GM21529 (cell line): ENCODE measurements around the gene NIN.
A peak's percentile ranks its signal among the peaks of the same experiment; 100 is the strongest.

Source experiments
- ATAC-seq: cut with Tn5 transposase; IDR thresholded peaks from one replicate; pipeline ENCODE4 v1.9.1; 2021; ENCODE audit not compliant: unreplicated experiment

Gene NIN

DNA sequence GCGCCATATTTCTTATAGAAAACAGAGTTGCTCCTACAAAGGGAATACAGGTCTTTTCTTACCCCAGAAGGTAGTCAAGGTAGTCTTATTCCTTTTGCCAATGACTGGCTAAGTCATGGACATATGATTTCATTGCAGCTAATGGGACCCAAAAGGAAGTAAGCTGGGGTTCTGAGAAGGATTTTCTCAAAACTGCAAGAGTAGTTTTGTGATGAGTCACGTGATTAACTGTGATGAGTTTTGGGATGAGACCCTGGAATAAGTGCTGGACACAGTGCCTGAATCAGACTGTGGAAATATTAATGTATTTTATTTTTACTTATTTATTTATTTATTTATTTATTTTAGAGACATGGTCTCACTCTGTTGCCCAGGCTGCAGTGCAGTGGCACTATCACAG is 13.4 kb upstream of the NIN start:
- ATAC-seq, result no peak

DNA sequence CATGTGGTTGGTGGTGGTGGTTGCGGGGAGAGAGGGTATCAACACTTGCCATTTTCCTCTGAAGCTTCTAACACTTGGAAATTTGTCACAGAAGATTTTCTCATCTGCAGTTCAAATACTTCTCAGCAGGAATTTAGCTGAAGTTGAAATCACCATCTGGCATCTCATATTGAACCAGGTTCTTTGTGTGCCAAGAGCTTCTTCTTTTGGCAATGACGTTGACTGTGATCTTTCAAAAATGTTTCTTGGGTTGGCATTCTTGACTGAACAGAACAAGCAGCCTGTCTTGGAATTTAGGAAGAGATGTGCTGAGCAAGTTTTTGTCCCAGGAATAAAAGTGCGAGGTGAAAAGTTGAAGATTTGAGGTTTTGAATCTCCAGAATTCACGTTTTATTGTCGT is 8.7 kb upstream of the NIN start:
- no peak for ATAC-seq

DNA sequence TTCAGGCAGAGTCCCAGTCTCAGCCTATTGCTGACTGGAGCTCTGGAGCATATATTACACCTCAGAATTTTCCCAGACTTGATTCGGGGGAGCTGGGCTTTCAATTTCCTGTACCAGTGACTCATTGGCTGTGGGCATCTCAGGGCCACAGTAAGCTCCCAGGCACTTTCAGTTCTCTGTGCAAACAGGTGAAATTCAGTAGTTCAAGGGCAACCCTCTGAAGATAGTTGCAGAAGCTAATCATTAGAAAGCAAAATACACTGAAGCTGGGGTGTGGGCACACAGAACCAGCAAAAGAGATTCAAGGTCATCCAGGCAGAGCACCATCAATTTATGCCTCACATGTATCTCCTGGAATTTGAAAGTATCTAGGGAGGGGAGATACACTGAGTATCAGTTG is 8.1 kb upstream of the NIN start:
- no peak for ATAC-seq

DNA sequence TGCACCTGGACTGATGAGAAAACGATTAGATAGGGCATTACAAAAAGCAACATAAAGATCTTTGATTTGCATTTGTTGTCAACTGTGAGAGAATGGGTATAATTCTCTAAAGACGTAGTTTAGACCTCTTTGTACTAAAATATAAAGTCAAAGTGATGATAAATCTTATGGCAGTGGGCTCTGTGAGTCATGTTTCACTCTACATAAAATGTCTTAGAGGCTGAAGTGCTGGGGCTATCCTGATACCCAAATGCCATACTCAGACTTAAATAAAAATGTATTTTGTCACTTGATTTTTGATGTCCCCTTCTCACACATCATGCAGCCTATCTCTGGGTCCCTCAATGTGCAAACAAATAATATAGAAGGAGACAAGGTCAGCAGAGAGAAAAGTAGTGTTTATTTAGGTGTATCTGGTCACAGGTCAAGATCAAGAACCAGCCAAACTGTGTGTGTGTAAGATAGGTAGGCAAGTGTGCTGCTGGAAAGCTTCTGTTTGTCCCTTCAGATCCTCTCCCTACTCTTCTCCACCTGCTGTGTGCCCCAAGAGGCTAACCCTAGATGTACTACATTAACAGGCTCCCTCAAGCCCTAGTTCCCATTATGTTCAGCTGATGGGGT is 7.0 kb upstream of the NIN start:
- no peak for ATAC-seq

DNA sequence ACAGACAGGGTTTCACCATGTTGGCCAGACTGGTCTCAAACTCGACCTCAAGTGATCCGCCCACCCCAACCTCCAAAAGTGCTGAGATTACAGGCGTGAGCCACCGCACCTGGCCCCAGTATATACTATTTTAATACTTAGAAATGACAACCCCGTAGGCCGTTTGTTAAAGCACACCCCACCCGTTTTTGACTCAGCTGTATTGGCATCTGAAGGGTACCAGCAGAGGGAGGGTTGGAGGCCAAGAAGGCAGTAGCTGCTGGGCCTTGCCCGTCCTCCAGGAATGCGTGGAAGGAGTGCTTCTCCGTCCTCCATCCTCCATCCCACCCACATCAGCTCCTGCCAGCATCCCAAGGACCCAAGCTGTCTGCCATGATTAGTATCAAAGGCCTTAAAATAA is 6.3 kb upstream of the NIN start:
- no peak for ATAC-seq

DNA sequence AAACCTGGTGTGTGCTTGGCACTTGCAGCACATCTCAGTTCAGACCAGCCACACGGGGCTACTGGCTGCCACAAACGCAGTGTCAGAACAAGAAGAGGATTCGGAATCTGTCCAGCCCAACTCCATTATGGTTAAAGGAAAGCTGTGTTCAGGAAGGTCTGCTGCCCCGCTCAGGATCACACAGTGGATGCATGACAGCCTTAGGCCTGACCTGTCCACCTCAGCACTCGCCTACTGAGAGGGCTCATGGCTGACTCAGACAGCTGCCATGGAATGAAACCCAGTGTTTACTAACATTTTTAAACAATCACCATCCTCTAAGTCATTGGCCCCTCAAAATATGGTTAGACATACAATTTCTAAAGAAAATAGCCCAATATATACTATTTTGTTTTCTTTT is 5.6 kb upstream of the NIN start:
- no peak for ATAC-seq

DNA sequence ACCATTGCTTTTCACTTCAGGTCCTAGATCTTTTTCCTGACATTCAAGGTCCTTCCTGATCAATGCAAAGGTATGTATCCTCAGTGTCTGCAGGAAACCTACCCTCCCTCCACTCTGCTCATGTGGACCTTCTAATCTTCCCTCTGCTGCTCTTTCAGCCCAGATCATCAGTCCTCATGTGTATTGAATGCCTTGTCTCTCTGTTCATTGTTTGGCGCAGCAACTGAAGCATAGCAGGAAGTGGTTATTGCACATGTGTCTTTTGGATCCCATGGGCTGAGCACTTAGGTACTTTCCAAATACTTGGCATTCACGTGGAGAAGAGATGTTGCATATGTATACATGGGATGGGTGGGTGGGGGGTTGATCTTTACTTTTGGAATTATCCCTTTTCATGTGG is 4.3 kb upstream of the NIN start:
- peak; percentile 30 for ATAC-seq

DNA sequence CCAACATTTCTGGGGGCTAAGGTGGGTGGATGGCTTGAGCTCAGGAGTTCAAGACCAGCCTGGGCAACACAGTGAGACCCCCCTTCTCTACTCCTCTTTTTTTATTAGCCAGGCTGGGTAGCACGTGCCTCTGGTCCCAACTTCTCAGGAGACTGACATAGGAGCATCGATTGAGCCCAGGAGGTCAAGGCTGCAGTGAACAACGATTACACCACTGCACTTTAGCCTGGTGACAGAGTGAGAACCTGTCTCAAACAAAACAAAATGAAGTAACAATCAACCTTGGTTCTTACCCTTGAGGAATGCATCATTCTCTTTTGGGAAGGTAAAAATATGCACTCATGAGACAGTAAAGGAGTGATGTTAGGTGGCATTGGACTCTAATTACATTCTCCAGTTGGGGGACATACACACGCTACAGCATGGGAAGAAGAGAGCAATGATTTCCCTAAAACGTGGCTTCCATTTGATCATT is 3.9 kb upstream of the NIN start:
- ATAC-seq, result no peak

DNA sequence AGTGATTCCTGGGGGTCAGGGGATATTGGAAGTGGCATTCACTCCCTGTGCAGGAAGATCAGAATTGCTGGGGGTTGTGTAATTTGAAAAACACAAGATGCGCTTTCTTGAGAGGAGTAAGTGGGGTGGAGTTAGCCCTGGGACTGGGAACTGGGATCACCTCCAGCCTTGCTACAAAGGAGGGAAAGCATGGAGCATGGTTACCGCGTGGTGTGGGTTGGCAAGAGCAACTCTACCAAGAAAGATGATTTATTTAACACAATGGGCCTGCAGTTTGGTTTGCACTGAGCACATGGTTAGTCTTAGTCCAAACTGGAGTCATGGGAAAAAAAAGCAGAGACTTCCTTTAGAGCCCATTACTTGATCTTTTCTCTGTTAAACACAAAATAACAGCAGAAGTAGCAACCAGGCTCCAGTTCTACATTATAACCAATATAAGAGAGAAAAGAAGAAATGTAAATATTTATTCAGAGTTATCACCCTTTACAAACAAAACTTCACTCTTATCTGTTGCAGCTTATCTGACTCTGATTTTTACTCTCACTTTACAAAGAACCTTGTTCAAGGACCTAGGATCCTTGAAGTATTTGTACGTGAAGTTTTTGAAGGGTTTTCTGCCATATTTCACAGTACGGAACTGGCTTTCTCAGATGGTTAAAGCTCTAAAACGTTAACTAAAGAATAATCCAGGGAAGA is 2.1 kb upstream of the NIN start:
- ATAC-seq, result no peak

DNA sequence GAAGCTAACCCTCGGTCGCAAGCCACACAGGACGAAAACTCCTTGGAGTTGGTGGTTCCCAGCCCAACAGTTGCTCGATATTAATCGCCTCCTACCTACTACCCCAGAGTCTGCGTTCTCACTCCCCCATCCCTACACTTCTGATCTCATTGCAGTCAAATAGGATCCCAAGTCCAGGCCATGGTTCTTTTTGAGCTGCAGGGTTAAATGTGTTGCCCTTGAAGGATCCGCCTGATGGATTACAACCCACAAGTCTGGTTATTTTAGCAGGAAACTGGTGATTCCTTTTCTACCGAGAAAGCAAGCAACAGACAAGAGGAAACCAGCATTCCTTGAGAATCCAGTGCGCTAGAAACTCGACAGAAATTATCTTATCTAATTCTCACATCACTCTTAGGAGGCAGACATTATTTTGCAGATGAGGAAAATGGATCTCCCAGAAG is 785 bp upstream of the NIN start:
- no peak for ATAC-seq

DNA sequence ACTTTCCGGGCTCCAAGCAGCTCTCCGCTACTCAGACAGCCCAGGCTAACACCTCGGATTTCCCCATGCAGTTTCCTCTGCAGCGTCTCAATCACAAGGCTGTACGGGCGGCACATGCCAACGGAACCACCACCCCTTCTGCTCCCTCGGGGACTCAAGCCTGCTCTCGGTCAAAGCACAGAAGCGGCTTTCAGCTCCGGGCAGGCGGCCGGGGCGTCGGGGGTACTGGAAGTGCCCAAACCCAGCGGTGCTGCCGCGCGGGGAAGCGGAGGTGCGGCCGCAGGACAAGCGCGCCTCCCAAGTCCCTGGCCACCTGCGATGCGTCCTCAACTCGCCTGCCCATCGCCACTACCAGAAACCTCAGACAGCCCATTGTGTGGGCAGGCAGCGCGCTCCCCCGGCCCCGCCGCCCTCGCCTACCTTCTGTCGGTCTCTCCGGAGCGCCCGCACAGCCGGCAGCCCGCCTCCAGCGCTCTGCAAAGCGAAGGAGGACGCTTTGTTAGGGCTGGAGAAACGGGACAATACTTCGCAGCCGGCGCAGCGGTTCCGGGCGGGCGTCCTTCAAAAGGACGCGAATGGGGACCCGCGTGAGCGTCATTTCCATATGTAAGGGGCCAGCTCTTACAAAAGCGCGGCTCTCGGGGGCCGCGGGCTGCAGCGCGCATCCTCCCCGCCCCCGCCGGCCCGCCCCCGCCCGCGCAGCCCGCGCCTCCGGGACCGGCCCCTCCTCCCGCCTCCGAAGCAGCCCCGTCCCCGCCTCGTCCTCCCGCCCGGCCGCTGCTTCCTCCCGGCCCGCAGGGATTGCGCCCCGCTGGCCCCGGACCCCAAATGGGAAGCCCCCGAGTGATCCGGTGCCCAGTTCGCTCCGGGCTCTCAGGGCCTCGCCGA is 674 bp downstream of the NIN start:
- ATAC-seq, result peak; percentile 42

DNA sequence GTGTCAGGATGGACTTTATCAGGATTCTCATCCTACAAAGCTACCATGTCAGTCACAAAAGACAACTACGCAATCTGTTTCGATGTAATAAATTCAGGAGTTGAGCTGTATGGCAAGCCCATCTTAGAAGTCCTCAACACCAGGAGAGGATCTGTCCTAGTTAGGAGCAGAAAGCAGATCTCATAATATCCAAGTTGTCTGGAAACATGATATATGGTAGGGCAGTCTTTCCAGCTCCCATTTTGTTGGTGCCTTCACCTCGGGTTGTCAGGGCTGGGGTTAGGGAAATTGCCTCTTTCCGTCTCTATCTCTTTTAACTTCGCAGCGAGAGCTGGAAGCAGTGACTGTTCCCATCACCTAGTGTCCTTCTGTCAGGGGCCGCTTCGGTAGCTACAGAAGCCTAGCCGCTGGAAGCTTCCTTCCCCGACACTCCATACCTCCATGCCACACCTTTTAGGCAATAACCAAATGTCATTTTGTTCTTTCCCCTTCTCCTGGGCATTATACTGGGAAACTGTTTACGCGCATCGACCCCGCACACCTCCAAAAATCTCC is 1.4 kb downstream of the NIN start:
- no peak for ATAC-seq

DNA sequence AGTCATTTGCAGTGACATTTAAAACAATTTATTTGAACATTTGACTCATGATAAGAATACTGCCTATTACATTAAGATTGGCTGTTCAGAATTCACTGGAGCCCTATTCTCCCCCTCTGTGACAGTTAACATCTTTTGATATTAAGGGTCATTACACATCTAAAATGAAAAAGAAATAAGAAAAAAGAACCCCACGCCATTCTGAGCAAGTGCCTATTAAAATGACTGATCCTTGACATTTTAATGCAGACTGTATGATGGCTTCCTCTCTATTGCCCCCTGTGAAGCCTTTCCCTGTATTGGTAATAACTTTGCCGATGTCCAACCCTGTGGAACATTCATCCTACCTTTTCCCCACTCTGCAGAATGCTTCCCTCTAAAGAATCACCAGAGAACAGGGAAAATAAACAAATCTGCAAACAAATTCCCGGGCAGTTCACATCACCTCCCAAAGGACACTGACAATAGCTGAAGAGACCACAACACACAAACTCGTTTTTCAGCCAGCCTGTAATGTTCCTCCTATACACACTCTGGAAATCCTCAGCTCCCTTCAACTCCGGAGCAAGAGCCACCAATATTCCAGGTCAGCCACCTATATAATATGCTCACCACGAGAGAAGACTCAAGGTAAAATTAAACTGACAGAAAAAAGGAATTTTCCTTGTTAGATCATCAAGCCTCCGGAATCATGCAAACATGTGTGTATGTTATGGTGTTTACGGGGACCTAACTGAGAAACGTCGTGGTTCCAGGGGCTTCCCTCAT is 2.1 kb downstream of the NIN start:
- ATAC-seq, result no peak

DNA sequence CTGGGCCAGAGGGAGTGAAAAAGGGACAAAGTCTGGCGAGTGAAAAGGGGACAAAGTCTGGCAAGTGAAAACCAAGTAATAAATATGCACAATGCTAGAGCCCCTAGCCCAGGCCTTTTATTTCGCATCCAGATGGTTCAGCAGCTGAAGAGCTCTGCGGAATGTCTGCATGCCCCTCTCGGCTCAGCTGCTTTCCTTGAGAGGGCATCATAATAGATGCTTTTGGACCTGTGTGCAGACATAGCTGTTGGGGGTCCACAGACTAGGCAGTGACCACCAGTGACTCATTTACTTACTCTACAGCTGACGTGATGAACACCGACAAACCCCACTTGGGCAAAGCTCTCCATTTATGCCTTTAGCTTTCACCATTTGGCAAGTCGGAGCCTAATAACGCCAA is 4.3 kb downstream of the NIN start:
- ATAC-seq, result no peak

DNA sequence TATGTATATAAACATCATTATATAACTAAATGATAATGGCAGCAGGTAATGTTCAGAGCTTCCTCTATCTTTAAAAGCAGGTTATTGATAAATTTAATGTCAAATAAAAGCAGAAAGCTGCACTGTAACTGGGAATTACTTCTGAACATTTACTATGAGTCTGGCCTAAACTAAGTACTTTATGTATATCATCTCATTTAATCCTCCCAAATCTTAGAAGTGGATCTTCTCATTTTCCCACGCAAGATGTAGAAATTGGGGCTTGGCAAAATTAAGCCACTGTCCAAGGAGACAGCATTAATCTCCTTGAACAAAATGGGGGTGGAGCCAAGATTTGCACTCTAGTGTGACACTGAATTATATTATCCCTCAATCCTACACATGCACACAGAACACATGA is 5.7 kb downstream of the NIN start:
- no peak for ATAC-seq

DNA sequence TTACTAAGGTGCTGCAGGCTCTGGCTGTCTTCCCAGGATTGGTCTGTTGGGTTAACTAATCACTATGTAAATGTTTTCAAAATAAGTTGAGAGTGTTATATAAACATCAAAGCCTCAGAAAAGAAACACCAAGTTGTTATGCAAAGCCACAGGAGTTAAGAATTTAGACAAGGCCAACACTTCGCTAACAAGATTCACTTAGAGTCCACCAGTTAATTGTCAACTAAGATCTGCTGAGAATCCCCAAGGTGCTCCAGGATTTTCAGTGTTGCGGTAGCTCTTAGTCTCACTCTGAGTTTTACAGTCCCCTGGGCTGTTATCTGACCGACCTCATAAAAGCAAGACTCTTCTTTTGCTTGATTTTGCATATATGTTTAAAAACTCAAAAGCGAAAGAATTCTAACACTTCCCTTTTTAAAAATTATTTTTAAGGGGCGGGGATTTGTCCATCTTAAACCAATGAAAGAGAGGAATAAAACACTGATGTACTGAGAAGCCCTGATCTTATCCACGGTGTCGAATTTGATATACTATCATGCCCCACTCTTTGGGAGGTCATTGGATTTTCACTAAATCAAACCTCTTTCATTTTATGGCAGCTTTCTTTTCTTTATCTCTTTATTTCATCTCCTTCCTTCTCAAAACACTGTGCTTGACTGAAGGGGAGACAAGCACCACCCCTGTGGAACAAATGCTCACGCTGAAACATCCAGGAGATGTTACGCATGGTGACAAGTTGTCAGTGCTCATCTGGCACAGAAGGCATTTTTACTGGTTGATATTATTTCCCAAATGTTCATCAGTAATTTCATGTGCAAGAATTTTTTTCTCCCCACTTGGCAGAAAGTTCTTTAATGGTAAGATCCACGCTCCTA is 7.0 kb downstream of the NIN start:
- ATAC-seq, result peak; percentile 73

DNA sequence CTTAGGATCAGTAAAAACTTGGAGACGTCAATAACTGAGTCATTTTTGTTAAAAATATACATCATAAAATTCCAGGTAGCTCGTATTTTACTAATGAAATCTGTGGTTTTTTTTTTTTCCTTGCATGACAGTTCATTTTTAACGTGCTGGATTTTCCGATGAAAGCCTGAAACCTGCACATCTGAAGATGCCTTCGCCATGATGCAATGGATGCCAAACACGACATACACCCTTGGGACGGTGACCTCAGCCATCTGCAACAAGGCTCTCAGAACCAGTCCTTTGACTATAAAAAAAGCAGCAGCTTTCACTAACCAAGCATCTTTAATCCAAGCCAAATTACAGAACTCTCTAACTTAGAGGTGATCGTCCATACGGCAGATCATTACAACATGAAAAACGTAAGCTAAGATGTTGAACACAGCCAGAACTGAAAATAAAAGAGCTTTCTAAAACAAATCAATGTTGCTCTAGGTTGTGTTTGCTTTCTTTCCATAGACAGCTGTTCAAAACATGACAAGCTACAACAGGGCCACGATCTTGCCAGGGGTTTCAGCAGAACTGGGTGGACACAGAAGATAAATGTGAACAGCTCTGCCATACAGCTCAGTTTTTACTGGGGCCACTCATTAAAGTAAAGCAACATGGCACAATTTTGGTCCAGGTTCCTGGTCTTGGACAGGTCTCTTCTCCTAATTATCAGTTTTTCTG is 7.8 kb downstream of the NIN start:
- peak; percentile 13 for ATAC-seq

DNA sequence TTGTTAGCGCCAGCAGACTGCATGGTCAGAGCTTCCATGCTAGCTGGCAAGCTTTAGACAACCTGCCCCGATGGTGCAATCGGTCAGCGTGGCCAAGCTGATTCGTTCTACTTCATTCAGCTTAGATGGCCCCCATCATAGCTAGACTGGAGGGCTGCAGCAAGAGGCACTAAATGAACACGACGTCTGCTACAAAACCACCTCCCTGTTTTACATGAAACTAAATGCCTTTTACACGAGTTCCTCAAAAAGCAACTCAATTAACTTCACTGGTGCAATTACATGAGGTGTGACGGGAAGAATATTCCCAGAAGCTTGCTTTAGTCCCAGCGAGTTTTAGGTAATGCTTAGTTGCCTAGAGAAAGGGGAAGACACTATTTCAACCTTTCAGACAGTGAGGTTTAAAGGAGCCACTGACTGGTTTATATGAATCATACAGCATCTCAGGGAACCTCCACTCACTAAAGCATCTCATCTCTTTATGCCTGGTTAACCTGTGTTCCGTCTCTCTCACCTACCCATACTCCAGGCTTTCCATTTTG is 8.4 kb downstream of the NIN start:
- ATAC-seq, result peak; percentile 25
